WTC11 (cell line): ENCODE results near the gene HAPLN1. TPM values are rescaled to one million over a fixed set of nuclear protein-coding genes. Genes with fewer than 3 reads are reported as not detected.
A peak's percentile ranks its signal among the peaks of the same experiment; 100 is the strongest.

ENCODE experiments used
- ATAC-seq: fragments of 200-7000 bp; cut with Tn5 transposase; 2 replicates; pipeline ENCODE4 v1.10.0; 2021; ENCODE audit warnings: mild to moderate bottlenecking, moderate library complexity
- CTCF ChIA-PET: fragments of 300-600 bp; sonication (Branson Sonifier 250); formaldehyde crosslinking; loops from one replicate; lab custom pipeline; 2021; ENCODE audit warnings: antibody characterized with exemption; lab: Charles Lee
- POLR2A ChIA-PET: fragments of 350-600 bp; sonication (Branson Sonifier 250); formaldehyde crosslinking; loops from one replicate; lab custom pipeline; 2021; ENCODE audit warnings: antibody characterized with exemption; lab: Charles Lee
- DNase-seq: peaks from one replicate; pipeline ENCODE4 v3.0.0; 2021; ENCODE audit warnings: low spot score
- H3K27ac Mint-ChIP-seq: 2 replicates; pipeline ENCODE4 v1.8.0; 2021; ENCODE audit warnings: mixed read lengths
- H3K27me3 Mint-ChIP-seq: 2 replicates; pipeline ENCODE4 v1.8.0; 2021; ENCODE audit warnings: low read depth, mild to moderate bottlenecking, moderate library complexity, mixed read lengths
- H3K36me3 Mint-ChIP-seq: 2 replicates; pipeline ENCODE4 v1.8.0; 2021; ENCODE audit warnings: mixed read lengths
- H3K4me1 Mint-ChIP-seq: 2 replicates; pipeline ENCODE4 v1.8.0; 2022; ENCODE audit warnings: mixed read lengths
- H3K4me3 Mint-ChIP-seq: 2 replicates; pipeline ENCODE4 v1.8.0; 2021; ENCODE audit warnings: mild to moderate bottlenecking, moderate library complexity, mixed read lengths
- H3K9me3 Mint-ChIP-seq: 2 replicates; pipeline ENCODE4 v1.8.0; 2021; ENCODE audit warnings: mixed read lengths
- CREB1 ChIP-seq: sonication (generic); formaldehyde crosslinking; IDR thresholded peaks from 2 replicates; pipeline ENCODE4 v1.8.0; 2023; ENCODE audit warnings: mild to moderate bottlenecking, missing genetic modification reagents
- RELA ChIP-seq: sonication (generic); formaldehyde crosslinking; IDR thresholded peaks from 2 replicates; pipeline ENCODE4 v1.8.1; 2022; ENCODE audit warnings: missing genetic modification reagents, mild to moderate bottlenecking, borderline replicate concordance
- RORB ChIP-seq: fragments of 250-450 bp; sonication (Bioruptor Pico); IDR thresholded peaks from 2 replicates; pipeline ENCODE4 v1.9.0; 2021; ENCODE audit warnings: mild to moderate bottlenecking
- SP1 ChIP-seq: sonication (generic); formaldehyde crosslinking; conservative IDR thresholded peaks from 2 replicates; pipeline ENCODE4 v1.8.1; 2022; ENCODE audit warnings: missing genetic modification reagents
- TEAD1 ChIP-seq: sonication (generic); formaldehyde crosslinking; IDR thresholded peaks from 2 replicates; pipeline ENCODE4 v1.8.0; 2022; ENCODE audit warnings: mild to moderate bottlenecking, missing genetic modification reagents
- total RNA-seq: library from RNA; stranded (reverse); gene quantifications from 3 replicates; pipeline ENCODE4 v1.2.3, GENCODE V29; 2021
- TF ChIP-seq, protein P1 (sequence below): fragments of 250-450 bp; sonication (Bioruptor Pico); IDR thresholded peaks from 2 replicates; pipeline ENCODE4 v1.9.0; 2021; ENCODE audit warnings: mild to moderate bottlenecking
- TF ChIP-seq, protein P2 (sequence below): sonication (generic); formaldehyde crosslinking; IDR thresholded peaks from 2 replicates; pipeline ENCODE4 v1.8.1; 2023; ENCODE audit warnings: mild to moderate bottlenecking, missing genetic modification reagents, moderate library complexity
- TF ChIP-seq, protein P3 (sequence below): fragments of 250-450 bp; sonication (Bioruptor Pico); IDR thresholded peaks from 2 replicates; pipeline ENCODE4 v1.8.0; 2021; ENCODE audit warnings: mild to moderate bottlenecking
- TF ChIP-seq, protein P4 (sequence below): sonication (generic); formaldehyde crosslinking; IDR thresholded peaks from 2 replicates; pipeline ENCODE4 v1.8.0; 2022; ENCODE audit warnings: mild to moderate bottlenecking, missing genetic modification reagents
- TF ChIP-seq, protein P5 (sequence below): fragments of 200-600 bp; IDR thresholded peaks from 2 replicates; pipeline ENCODE4 v1.8.0; 2022; ENCODE audit warnings: antibody characterized with exemption
- TF ChIP-seq, protein P6 (sequence below): sonication (generic); formaldehyde crosslinking; IDR thresholded peaks from 2 replicates; pipeline ENCODE4 v1.8.0; 2023; ENCODE audit warnings: mild to moderate bottlenecking, missing genetic modification reagents

HAPLN1 gene
- total RNA-seq, 1 experiment from 2014 or later: 9.4 TPM

DNA sequence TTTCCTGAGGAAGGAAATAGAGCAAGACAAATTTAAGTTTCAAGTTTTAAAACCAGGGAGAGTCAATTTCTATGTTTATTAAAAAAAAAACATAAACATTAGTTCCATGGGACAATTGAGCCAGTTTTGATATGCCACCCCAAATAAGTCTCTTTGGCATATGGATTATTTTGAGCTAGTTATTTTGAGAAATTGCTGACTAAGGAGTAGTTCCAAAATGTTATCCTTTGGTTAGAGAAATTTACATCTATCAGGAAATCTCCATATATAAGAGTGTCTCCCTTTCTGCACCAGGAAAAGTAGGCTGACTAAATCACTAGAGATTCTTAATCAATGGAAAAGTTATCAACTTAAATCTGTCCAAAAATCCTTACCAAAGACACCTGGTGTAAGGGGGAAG lies 105.8 kb downstream of the HAPLN1 start:
- CTCF ChIA-PET: interaction anchor here (1.1 kb wide), 1 partner anchor 9 kb away, joined by 3 read pairs; no protein-coding TSS in a partner anchor
- POLR2A ChIA-PET: no interaction called here
- Mint-ChIP-seq H3K9me3 (peaks cover 34% of the 10 kb centered on the region), H3K4me3 (no peak overlapping the region), H3K27ac (no peak overlapping the region), H3K36me3 (peaks cover 21% of the 10 kb centered on the region), H3K27me3 (no peaks in the 10 kb centered on the region), H3K4me1 (peaks cover 6% of the 10 kb centered on the region)
- no peak for DNase-seq
- TF ChIP-seq, protein P1, sequence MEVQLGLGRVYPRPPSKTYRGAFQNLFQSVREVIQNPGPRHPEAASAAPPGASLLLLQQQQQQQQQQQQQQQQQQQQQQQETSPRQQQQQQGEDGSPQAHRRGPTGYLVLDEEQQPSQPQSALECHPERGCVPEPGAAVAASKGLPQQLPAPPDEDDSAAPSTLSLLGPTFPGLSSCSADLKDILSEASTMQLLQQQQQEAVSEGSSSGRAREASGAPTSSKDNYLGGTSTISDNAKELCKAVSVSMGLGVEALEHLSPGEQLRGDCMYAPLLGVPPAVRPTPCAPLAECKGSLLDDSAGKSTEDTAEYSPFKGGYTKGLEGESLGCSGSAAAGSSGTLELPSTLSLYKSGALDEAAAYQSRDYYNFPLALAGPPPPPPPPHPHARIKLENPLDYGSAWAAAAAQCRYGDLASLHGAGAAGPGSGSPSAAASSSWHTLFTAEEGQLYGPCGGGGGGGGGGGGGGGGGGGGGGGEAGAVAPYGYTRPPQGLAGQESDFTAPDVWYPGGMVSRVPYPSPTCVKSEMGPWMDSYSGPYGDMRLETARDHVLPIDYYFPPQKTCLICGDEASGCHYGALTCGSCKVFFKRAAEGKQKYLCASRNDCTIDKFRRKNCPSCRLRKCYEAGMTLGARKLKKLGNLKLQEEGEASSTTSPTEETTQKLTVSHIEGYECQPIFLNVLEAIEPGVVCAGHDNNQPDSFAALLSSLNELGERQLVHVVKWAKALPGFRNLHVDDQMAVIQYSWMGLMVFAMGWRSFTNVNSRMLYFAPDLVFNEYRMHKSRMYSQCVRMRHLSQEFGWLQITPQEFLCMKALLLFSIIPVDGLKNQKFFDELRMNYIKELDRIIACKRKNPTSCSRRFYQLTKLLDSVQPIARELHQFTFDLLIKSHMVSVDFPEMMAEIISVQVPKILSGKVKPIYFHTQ (CRISPR knock-in tag): no peak
- TF ChIP-seq RELA (CRISPR knock-in tag) (no peak), TEAD1 (CRISPR knock-in tag) (no peak), CREB1 (no peak), SP1 (CRISPR knock-in tag) (no peak), RORB (CRISPR knock-in tag) (no peak)
- TF ChIP-seq, protein P2, sequence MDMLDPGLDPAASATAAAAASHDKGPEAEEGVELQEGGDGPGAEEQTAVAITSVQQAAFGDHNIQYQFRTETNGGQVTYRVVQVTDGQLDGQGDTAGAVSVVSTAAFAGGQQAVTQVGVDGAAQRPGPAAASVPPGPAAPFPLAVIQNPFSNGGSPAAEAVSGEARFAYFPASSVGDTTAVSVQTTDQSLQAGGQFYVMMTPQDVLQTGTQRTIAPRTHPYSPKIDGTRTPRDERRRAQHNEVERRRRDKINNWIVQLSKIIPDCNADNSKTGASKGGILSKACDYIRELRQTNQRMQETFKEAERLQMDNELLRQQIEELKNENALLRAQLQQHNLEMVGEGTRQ: no peak
- TF ChIP-seq, protein P3, sequence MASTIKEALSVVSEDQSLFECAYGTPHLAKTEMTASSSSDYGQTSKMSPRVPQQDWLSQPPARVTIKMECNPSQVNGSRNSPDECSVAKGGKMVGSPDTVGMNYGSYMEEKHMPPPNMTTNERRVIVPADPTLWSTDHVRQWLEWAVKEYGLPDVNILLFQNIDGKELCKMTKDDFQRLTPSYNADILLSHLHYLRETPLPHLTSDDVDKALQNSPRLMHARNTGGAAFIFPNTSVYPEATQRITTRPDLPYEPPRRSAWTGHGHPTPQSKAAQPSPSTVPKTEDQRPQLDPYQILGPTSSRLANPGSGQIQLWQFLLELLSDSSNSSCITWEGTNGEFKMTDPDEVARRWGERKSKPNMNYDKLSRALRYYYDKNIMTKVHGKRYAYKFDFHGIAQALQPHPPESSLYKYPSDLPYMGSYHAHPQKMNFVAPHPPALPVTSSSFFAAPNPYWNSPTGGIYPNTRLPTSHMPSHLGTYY (CRISPR knock-in tag): no peak
- TF ChIP-seq, protein P4, sequence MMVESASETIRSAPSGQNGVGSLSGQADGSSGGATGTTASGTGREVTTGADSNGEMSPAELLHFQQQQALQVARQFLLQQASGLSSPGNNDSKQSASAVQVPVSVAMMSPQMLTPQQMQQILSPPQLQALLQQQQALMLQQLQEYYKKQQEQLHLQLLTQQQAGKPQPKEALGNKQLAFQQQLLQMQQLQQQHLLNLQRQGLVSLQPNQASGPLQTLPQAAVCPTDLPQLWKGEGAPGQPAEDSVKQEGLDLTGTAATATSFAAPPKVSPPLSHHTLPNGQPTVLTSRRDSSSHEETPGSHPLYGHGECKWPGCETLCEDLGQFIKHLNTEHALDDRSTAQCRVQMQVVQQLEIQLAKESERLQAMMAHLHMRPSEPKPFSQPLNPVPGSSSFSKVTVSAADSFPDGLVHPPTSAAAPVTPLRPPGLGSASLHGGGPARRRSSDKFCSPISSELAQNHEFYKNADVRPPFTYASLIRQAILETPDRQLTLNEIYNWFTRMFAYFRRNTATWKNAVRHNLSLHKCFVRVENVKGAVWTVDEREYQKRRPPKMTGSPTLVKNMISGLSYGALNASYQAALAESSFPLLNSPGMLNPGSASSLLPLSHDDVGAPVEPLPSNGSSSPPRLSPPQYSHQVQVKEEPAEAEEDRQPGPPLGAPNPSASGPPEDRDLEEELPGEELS (CRISPR knock-in tag): no peak
- no peak for ATAC-seq

DNA sequence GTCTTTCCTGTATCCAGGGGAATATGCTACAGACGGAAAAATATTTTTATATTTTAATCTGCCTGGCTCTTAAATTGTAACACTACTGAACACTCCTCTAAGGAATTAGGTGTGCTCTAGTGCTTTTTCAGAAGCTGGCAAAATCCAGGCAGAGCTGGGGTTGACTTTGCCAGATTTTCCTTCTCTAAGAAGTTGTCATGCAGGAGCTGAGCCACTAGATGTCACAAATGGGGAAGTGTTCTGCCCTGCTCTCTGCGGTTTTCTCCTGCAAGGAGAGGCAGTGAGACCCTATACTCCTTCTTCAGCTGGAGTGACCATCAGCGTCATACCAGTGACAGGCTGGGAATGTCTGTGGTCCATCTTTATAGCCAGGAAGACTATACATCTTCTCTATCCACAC lies 112.5 kb downstream of the HAPLN1 start:
- H3K4me1 Mint-ChIP-seq: peaks cover 23% of the 10 kb centered on the region
- ChIA-PET POLR2A (no interaction called here), CTCF (interaction anchor here (0.5 to 1.6 kb wide), 21 partner anchors 9 to 1296 kb away, joined by 3 to 9 read pairs (median 4); partner anchors contain the start of gene HAPLN1)
- peak; percentile 63 for DNase-seq
- no peak overlapping the region for H3K27ac Mint-ChIP-seq
- peaks cover 10% of the 10 kb centered on the region for H3K9me3 Mint-ChIP-seq
- peak; percentile 96 for ATAC-seq
- H3K36me3 Mint-ChIP-seq: no peaks in the 10 kb centered on the region
- H3K4me3 Mint-ChIP-seq: no peak overlapping the region
- TF ChIP-seq, protein P5, sequence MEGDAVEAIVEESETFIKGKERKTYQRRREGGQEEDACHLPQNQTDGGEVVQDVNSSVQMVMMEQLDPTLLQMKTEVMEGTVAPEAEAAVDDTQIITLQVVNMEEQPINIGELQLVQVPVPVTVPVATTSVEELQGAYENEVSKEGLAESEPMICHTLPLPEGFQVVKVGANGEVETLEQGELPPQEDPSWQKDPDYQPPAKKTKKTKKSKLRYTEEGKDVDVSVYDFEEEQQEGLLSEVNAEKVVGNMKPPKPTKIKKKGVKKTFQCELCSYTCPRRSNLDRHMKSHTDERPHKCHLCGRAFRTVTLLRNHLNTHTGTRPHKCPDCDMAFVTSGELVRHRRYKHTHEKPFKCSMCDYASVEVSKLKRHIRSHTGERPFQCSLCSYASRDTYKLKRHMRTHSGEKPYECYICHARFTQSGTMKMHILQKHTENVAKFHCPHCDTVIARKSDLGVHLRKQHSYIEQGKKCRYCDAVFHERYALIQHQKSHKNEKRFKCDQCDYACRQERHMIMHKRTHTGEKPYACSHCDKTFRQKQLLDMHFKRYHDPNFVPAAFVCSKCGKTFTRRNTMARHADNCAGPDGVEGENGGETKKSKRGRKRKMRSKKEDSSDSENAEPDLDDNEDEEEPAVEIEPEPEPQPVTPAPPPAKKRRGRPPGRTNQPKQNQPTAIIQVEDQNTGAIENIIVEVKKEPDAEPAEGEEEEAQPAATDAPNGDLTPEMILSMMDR: peak; percentile 36; the same call in 1 of the 2 replicates
- TF ChIP-seq, protein P6, sequence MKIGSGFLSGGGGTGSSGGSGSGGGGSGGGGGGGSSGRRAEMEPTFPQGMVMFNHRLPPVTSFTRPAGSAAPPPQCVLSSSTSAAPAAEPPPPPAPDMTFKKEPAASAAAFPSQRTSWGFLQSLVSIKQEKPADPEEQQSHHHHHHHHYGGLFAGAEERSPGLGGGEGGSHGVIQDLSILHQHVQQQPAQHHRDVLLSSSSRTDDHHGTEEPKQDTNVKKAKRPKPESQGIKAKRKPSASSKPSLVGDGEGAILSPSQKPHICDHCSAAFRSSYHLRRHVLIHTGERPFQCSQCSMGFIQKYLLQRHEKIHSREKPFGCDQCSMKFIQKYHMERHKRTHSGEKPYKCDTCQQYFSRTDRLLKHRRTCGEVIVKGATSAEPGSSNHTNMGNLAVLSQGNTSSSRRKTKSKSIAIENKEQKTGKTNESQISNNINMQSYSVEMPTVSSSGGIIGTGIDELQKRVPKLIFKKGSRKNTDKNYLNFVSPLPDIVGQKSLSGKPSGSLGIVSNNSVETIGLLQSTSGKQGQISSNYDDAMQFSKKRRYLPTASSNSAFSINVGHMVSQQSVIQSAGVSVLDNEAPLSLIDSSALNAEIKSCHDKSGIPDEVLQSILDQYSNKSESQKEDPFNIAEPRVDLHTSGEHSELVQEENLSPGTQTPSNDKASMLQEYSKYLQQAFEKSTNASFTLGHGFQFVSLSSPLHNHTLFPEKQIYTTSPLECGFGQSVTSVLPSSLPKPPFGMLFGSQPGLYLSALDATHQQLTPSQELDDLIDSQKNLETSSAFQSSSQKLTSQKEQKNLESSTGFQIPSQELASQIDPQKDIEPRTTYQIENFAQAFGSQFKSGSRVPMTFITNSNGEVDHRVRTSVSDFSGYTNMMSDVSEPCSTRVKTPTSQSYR (CRISPR knock-in tag): no peak
- H3K27me3 Mint-ChIP-seq: no peaks in the 10 kb centered on the region
